ENCODE results near the gene LRRC8D.

The LRRC8D gene

GRCh38 chr1:89941110-89941766 lies 120.4 kb downstream of the LRRC8D start:
- no peak for DNase-seq (ENCODE audit: low read depth)

- DNase-seq (ENCODE audit: low read depth): no peak
Measured at GRCh38 chr1:89942014-89942413, 121.2 kb downstream of the LRRC8D start.

- no peak for DNase-seq (ENCODE audit: low read depth)
Measured at GRCh38 chr1:89942825-89943658, 122.2 kb downstream of the LRRC8D start.

- no peak for DNase-seq (ENCODE audit: low read depth)
Measured at GRCh38 chr1:89943846-89944781, 123.3 kb downstream of the LRRC8D start.

- no peak for DNase-seq (ENCODE audit: low read depth)
Measured at GRCh38 chr1:89945852-89946476, 125.1 kb downstream of the LRRC8D start.

- DNase-seq (ENCODE audit: low read depth): no peak
Measured at GRCh38 chr1:89946532-89946931, 125.7 kb downstream of the LRRC8D start.

GRCh38 chr1:89948722-89949345 lies 128.0 kb downstream of the LRRC8D start:
- no peak for DNase-seq (ENCODE audit: low read depth)

- no peak for DNase-seq (ENCODE audit: low read depth)
Measured at GRCh38 chr1:89949991-89950624, 129.3 kb downstream of the LRRC8D start.

- DNase-seq (ENCODE audit: low read depth): no peak
Measured at GRCh38 chr1:89950703-89951102, 129.9 kb downstream of the LRRC8D start.

GRCh38 chr1:89951766-89952604 lies 131.2 kb downstream of the LRRC8D start:
- no peak for DNase-seq (ENCODE audit: low read depth)

- no peak for DNase-seq (ENCODE audit: low read depth)
Measured at GRCh38 chr1:89952605-89953130, 131.8 kb downstream of the LRRC8D start.

- peak; percentile 3 for DNase-seq (ENCODE audit: low read depth)
Measured at GRCh38 chr1:89953131-89953626, 132.3 kb downstream of the LRRC8D start.

- no peak for DNase-seq (ENCODE audit: low read depth)
Measured at GRCh38 chr1:89953929-89954328, 133.1 kb downstream of the LRRC8D start.

GRCh38 chr1:89954401-89954800 lies 133.6 kb downstream of the LRRC8D start:
- no peak for DNase-seq (ENCODE audit: low read depth)

- DNase-seq (ENCODE audit: low read depth): no peak
Measured at GRCh38 chr1:89955311-89956205, 134.7 kb downstream of the LRRC8D start.

GRCh38 chr1:89957107-89957506 lies 136.3 kb downstream of the LRRC8D start:
- no peak for DNase-seq (ENCODE audit: low read depth)

- DNase-seq (ENCODE audit: low read depth): no peak
Measured at GRCh38 chr1:89958851-89959654, 138.2 kb downstream of the LRRC8D start.

- DNase-seq (ENCODE audit: low read depth): no peak
Measured at GRCh38 chr1:89959719-89960118, 138.9 kb downstream of the LRRC8D start.

Data from activated T-helper 9 cell treated with anti-CD3 and anti-CD28 coated beads, Interleukin-2, amount 50 U/mL, for 16 hours (primary cell).